ENCODE measurements around the gene TIGD4. TPM values are rescaled to one million over a fixed set of nuclear protein-coding genes. Genes with fewer than 3 reads are reported as not detected.

TIGD4 gene
- total RNA-seq, 1 experiment from 2014 or later = 0.33 TPM

DNA sequence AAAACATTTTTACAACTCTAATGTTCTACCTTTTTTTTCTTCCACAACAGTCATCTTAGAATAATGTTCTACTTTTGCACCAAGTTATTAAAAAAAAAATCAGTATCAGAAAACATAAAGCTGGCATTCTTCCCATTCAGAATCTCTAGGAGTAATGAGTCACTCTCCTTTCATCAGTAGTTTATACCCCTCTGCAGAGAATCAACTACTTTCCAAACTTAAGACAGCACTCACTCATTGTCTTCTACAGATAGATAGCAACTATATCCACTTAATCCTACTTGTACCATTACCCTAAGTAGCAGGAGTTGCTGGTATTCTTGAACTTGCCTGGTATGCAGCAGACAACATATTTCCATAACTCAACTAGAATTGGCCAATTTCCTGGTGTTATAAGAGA, 3.2 kb downstream of the TIGD4 start:
- CTCF ChIA-PET = interaction anchor here (0.6 kb wide), 1 partner anchor 120 kb away, joined by 4 read pairs; no protein-coding TSS in a partner anchor
- no TSS peak for BruUV-seq (replicated peaks)

DNA sequence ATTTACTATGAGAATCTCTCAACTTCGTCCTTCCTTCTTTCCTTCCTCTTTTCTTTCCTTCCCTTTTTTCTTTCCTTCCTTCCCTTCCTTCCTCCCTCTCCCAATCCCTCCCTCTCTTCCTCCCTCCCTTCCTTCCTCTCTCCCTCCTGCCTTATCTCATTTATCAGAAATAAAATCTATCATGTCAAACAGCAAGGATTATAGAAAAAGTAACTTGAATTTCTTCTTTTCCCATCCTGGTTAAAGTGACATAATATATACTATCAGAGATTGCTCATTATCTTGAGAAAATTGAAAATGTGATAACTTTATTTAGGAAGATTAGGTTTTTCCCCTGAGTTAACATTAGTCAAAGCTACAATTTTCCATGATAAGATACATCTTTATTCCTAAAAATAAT, 5.6 kb downstream of the TIGD4 start:
- Histone ChIP-seq H3K9me3 (ENCODE audit: control insufficient read depth, insufficient read depth, low read depth, low read length) (no peaks in the 10 kb centered on the region), H3K4me3 (ENCODE audit: low read depth in 2 of 2, low read length in 2 of 2) (no peak overlapping the region), H3K36me3 (ENCODE audit: control insufficient read depth, insufficient read depth, low read length) (no peaks in the 10 kb centered on the region), H3K27me3 (ENCODE audit: control insufficient read depth, insufficient read depth, low read length) (no peaks in the 10 kb centered on the region), H3K27ac (ENCODE audit: low read length) (no peak overlapping the region), H3K4me1 (ENCODE audit: control insufficient read depth, insufficient read depth, low read length) (no peaks in the 10 kb centered on the region; the same call in 1 of the 2 replicates)
- POLR2A ChIA-PET = no interaction called here
- TF ChIP-seq, protein P1, sequence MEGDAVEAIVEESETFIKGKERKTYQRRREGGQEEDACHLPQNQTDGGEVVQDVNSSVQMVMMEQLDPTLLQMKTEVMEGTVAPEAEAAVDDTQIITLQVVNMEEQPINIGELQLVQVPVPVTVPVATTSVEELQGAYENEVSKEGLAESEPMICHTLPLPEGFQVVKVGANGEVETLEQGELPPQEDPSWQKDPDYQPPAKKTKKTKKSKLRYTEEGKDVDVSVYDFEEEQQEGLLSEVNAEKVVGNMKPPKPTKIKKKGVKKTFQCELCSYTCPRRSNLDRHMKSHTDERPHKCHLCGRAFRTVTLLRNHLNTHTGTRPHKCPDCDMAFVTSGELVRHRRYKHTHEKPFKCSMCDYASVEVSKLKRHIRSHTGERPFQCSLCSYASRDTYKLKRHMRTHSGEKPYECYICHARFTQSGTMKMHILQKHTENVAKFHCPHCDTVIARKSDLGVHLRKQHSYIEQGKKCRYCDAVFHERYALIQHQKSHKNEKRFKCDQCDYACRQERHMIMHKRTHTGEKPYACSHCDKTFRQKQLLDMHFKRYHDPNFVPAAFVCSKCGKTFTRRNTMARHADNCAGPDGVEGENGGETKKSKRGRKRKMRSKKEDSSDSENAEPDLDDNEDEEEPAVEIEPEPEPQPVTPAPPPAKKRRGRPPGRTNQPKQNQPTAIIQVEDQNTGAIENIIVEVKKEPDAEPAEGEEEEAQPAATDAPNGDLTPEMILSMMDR (IDR thresholded peaks at IDR 0.05) = no peak
- TF ChIP-seq POLR2AphosphoS5 (IDR thresholded peaks at IDR 0.05; ENCODE audit: low read depth, low read length) = no peak
- no peak for TF ChIP-seq TCF7L2 (IDR thresholded peaks at IDR 0.05; ENCODE audit: low read depth, low read length)
- no peak for TF ChIP-seq SIN3A (IDR thresholded peaks at IDR 0.05; ENCODE audit: borderline replicate concordance, insufficient read depth, low read depth, low read length)
- TF ChIP-seq, protein P2, sequence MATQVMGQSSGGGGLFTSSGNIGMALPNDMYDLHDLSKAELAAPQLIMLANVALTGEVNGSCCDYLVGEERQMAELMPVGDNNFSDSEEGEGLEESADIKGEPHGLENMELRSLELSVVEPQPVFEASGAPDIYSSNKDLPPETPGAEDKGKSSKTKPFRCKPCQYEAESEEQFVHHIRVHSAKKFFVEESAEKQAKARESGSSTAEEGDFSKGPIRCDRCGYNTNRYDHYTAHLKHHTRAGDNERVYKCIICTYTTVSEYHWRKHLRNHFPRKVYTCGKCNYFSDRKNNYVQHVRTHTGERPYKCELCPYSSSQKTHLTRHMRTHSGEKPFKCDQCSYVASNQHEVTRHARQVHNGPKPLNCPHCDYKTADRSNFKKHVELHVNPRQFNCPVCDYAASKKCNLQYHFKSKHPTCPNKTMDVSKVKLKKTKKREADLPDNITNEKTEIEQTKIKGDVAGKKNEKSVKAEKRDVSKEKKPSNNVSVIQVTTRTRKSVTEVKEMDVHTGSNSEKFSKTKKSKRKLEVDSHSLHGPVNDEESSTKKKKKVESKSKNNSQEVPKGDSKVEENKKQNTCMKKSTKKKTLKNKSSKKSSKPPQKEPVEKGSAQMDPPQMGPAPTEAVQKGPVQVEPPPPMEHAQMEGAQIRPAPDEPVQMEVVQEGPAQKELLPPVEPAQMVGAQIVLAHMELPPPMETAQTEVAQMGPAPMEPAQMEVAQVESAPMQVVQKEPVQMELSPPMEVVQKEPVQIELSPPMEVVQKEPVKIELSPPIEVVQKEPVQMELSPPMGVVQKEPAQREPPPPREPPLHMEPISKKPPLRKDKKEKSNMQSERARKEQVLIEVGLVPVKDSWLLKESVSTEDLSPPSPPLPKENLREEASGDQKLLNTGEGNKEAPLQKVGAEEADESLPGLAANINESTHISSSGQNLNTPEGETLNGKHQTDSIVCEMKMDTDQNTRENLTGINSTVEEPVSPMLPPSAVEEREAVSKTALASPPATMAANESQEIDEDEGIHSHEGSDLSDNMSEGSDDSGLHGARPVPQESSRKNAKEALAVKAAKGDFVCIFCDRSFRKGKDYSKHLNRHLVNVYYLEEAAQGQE (IDR thresholded peaks at IDR 0.05; ENCODE audit: insufficient read depth in 1 of 2, low read depth in 2 of 2, low read length in 1 of 2) = no peak
- intact Hi-C loops (cut with micrococcal nuclease; ENCODE audit: unreplicated experiment) (no loop called here), in situ Hi-C loops (cut with HindIII; ENCODE audit: low pct_unique_long_range_greater_than_20kb, low sequenced_read_pairs) (no loop called here)
- DNase-seq (ENCODE audit: low read depth, low spot score) (no peak), ATAC-seq (no peak)
- CTCF ChIA-PET = interaction anchor here (0.6 kb wide), 1 partner anchor 544 kb away, joined by 4 read pairs; no protein-coding TSS in a partner anchor
- no TSS peak for BruUV-seq (replicated peaks)

More for the DNA sequence above, 3.2 kb downstream of the TIGD4 start:
- in situ Hi-C loops (cut with HindIII; ENCODE audit: low pct_unique_long_range_greater_than_20kb, low sequenced_read_pairs) (no loop called here), intact Hi-C loops (cut with micrococcal nuclease; ENCODE audit: unreplicated experiment) (no loop called here)
- Histone ChIP-seq H3K4me3 (ENCODE audit: low read depth in 2 of 2, low read length in 2 of 2) (no peak overlapping the region), H3K9me3 (ENCODE audit: control insufficient read depth, insufficient read depth, low read depth, low read length) (no peaks in the 10 kb centered on the region), H3K4me1 (ENCODE audit: control insufficient read depth, insufficient read depth, low read length) (peaks cover 3% of the 10 kb centered on the region; the same call in 1 of the 2 replicates), H3K27ac (ENCODE audit: low read length) (no peak overlapping the region), H3K36me3 (ENCODE audit: control insufficient read depth, insufficient read depth, low read length) (peaks cover 3% of the 10 kb centered on the region; the same call in 1 of the 2 replicates), H3K27me3 (ENCODE audit: control insufficient read depth, insufficient read depth, low read length) (no peaks in the 10 kb centered on the region)
- DNase-seq (ENCODE audit: low read depth, low spot score) = no peak
- no peak for ATAC-seq
- TF ChIP-seq, protein P2 (IDR thresholded peaks at IDR 0.05; ENCODE audit: insufficient read depth in 1 of 2, low read depth in 2 of 2, low read length in 1 of 2) = no peak
- TF ChIP-seq TCF7L2 (IDR thresholded peaks at IDR 0.05; ENCODE audit: low read depth, low read length) = no peak
- no peak for TF ChIP-seq POLR2AphosphoS5 (IDR thresholded peaks at IDR 0.05; ENCODE audit: low read depth, low read length)
- TF ChIP-seq, protein P1 (IDR thresholded peaks at IDR 0.05) = no peak
- TF ChIP-seq SIN3A (IDR thresholded peaks at IDR 0.05; ENCODE audit: borderline replicate concordance, insufficient read depth, low read depth, low read length) = no peak
- POLR2A ChIA-PET = no interaction called here
